HG02938 (cell line): ENCODE data around the gene GSTM2.
"Not testable (repeated sequence)": the region's sequence is repeated elsewhere in the genome, so short reads cannot be mapped to it uniquely, and the experiment has no call there.

ENCODE experiments used
- ATAC-seq: cut with Tn5 transposase; IDR thresholded peaks from one replicate; pipeline ENCODE4 v1.9.1; 2021; ENCODE audit warnings: mild to moderate bottlenecking, moderate library complexity; ENCODE audit not compliant: unreplicated experiment

The GSTM2 gene

GRCh38 chr1:109643385-109644230 lies 24.2 kb upstream of the GSTM2 start:
- peak; percentile 78 for ATAC-seq

GRCh38 chr1:109644670-109645069 lies 23.2 kb upstream of the GSTM2 start:
- no peak for ATAC-seq

- ATAC-seq, result no peak
These were observed 18.4 kb upstream of the GSTM2 start for GRCh38 chr1:109649491-109649914.

- no peak for ATAC-seq
These were observed 17.2 kb upstream of the GSTM2 start for GRCh38 chr1:109650609-109651008.

- ATAC-seq, result no peak
These were observed 15.5 kb upstream of the GSTM2 start for GRCh38 chr1:109652402-109652801.

GRCh38 chr1:109653306-109653705 lies 14.6 kb upstream of the GSTM2 start:
- ATAC-seq, result no peak

- ATAC-seq, result no peak
These were observed 13.3 kb upstream of the GSTM2 start for GRCh38 chr1:109654519-109654918.

- ATAC-seq, result peak; percentile 82
These were observed 12.0 kb upstream of the GSTM2 start, which contains the start of gene GSTM4 for GRCh38 chr1:109655615-109656519. TSS of gene GSTM4 (plus strand) at chr1:109656099. CDS start at chr1:109656390, 291 bp downstream.

GRCh38 chr1:109657395-109657794 lies 10.5 kb upstream of the GSTM2 start:
- ATAC-seq, result no peak

- ATAC-seq, result no peak
These were observed 9.9 kb upstream of the GSTM2 start for GRCh38 chr1:109657970-109658369.

- no peak for ATAC-seq
These were observed 9.3 kb upstream of the GSTM2 start for GRCh38 chr1:109658533-109659042.

GRCh38 chr1:109659145-109659544 lies 8.7 kb upstream of the GSTM2 start:
- no peak for ATAC-seq

- ATAC-seq, result no peak
These were observed 7.7 kb upstream of the GSTM2 start for GRCh38 chr1:109659997-109660690.

- ATAC-seq, result not testable (repeated sequence)
These were observed 7.2 kb upstream of the GSTM2 start for GRCh38 chr1:109660691-109661026.

- ATAC-seq, result no peak
These were observed 6.5 kb upstream of the GSTM2 start for GRCh38 chr1:109661391-109661790.

- ATAC-seq, result no peak
These were observed 3.2 kb upstream of the GSTM2 start for GRCh38 chr1:109664671-109665070.

- no peak for ATAC-seq
These were observed 392 bp downstream of the GSTM2 start for GRCh38 chr1:109668123-109668775.

GRCh38 chr1:109669246-109669948 lies 1.5 kb downstream of the GSTM2 start:
- ATAC-seq, result no peak

GRCh38 chr1:109669949-109670302 lies 2.1 kb downstream of the GSTM2 start:
- ATAC-seq, result not testable (repeated sequence)

GRCh38 chr1:109671067-109671466 lies 3.2 kb downstream of the GSTM2 start:
- no peak for ATAC-seq
